ENCODE measurements around the gene VDR. TPM values are rescaled to one million over a fixed set of nuclear protein-coding genes. Genes with fewer than 3 reads are reported as not detected.

Gene VDR
- total RNA-seq, 4 donors from 2014 or later: 62.3 to 191 (median 117) TPM

DNA sequence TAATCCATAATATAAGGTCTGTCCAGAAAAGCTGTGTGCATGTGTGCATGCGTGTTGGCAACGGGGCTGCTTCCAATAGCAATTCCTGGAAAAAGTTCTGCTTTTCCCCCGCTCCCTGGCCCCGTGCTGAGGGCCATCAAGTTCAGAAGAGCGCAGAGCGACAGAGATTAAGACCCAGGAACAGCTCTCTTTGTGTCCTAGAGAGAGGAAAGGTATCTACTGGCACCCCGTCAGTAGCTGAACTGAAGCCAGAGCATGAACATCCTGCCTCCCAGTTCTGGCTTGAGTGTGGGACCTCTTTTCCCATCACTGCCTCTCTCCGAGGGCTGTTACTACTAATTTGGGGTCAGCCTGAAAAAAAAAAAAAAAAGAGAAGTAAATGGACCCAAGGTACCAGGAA is 100.6 kb downstream of the VDR start:
- intact Hi-C loops (cut with DNase I; ENCODE audit: low total_unique reads): no loop called here

GRCh38 chr12:47803191-47803875 is 101.5 kb downstream of the VDR start:
- peaks cover 72 to 93% (median 88%) of the 10 kb centered on the region in 4 donors for H3K4me1 ChIP-seq
- H3K9me3 ChIP-seq: no peaks in the 10 kb centered on the region
- no peak for DNase-seq
- no peak overlapping the region for H3K4me3 ChIP-seq
- TF ChIP-seq EP300 (IDR thresholded peaks at IDR 0.05; ENCODE audit: low read depth) (no peak), POLR2AphosphoS5 (IDR thresholded peaks at IDR 0.05) (no peak), POLR2A (IDR thresholded peaks at IDR 0.05) (no peak), CTCF (IDR thresholded peaks at IDR 0.05) (no peak)
- 60 to 81% methylated on average over 3 to 11 of the region's 12 CpGs for WGBS, 2 donors (ENCODE audit: low coverage in 1 of 2)
- no peaks in the 10 kb centered on the region for H3K36me3 ChIP-seq
- intact Hi-C loops (cut with DNase I; ENCODE audit: low total_unique reads) (no loop called here), in situ Hi-C loops (cut with MboI; ENCODE audit: low pct_ligation_motif_present in 1 of 4, low pct_unique_long_range_greater_than_20kb in 1 of 4, low sequenced_read_pairs in 3 of 4) (no loop called here)
- H3K27me3 ChIP-seq: no peaks in the 10 kb centered on the region
- peak overlapping the region; percentile 72 to 97 (median 94) for H3K27ac ChIP-seq

More for the DNA sequence above, 100.6 kb downstream of the VDR start:
- peak overlapping the region; percentile 72 to 97 (median 94) for H3K27ac ChIP-seq
- no peaks in the 10 kb centered on the region for H3K27me3 ChIP-seq
- TF ChIP-seq POLR2AphosphoS5 (IDR thresholded peaks at IDR 0.05): no peak
- no peak for TF ChIP-seq CTCF (IDR thresholded peaks at IDR 0.05)
- 71 to 80% methylated on average over 7 to 8 of the region's 8 CpGs for WGBS, 2 donors (ENCODE audit: low coverage in 1 of 2)
- H3K9me3 ChIP-seq: no peaks in the 10 kb centered on the region
- no peak overlapping the region for H3K4me3 ChIP-seq
- DNase-seq: no peak
- in situ Hi-C loops (cut with MboI; ENCODE audit: low pct_ligation_motif_present in 1 of 4, low pct_unique_long_range_greater_than_20kb in 1 of 4, low sequenced_read_pairs in 3 of 4): no loop called here
- H3K4me1 ChIP-seq: peaks cover 79 to 100% (median 94%) of the 10 kb centered on the region in 4 donors
- H3K36me3 ChIP-seq: no peaks in the 10 kb centered on the region

- Histone ChIP-seq H3K4me1 (peaks cover 62 to 82% (median 78%) of the 10 kb centered on the region in 4 donors), H3K36me3 (peaks cover 0 to 2% (median 0%) of the 10 kb centered on the region in 4 donors), H3K27me3 (no peaks in the 10 kb centered on the region), H3K27ac (peak overlapping the region; percentile 53 to 97 (median 82)), H3K4me3 (no peak overlapping the region), H3K9me3 (no peaks in the 10 kb centered on the region)
- 56% methylated on average over 5 of the region's 5 CpGs; no CpG with 5 or more reads in 1 of the 2 donors for WGBS, 2 donors (ENCODE audit: low coverage in 1 of 2)
- in situ Hi-C loops (cut with MboI; ENCODE audit: low pct_ligation_motif_present in 1 of 4, low pct_unique_long_range_greater_than_20kb in 1 of 4, low sequenced_read_pairs in 3 of 4) (no loop called here), intact Hi-C loops (cut with DNase I; ENCODE audit: low total_unique reads) (no loop called here)
- no peak for DNase-seq
- no peak for TF ChIP-seq POLR2A (IDR thresholded peaks at IDR 0.05)
- TF ChIP-seq CTCF (IDR thresholded peaks at IDR 0.05): no peak
- no peak for TF ChIP-seq POLR2AphosphoS5 (IDR thresholded peaks at IDR 0.05)
- TF ChIP-seq EP300 (IDR thresholded peaks at IDR 0.05; ENCODE audit: low read depth): no peak
These were observed 102.5 kb downstream of the VDR start for GRCh38 chr12:47802312-47802711.

DNA sequence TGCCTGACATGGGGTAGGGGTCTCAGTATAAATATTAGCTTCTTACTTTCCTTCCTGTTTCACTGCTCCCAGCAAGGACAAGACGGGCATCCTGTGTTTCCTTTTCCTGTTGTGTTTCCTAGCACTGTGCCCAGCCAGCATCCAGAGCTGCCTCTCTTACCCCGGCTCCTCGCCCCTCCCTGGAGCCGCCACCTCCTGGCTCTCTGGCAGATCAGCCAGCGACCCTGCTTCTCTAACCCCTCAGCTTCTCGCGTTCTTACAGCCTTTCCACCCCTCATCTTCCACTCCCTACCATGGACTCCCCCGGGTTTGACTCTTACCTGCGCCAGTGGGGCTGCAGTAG is 102.9 kb downstream of the VDR start:
- H3K4me1 ChIP-seq: peaks cover 58 to 78% (median 74%) of the 10 kb centered on the region in 4 donors
- H3K4me3 ChIP-seq: no peak overlapping the region

More for the DNA sequence above, 102.9 kb downstream of the VDR start:
- intact Hi-C loops (cut with DNase I; ENCODE audit: low total_unique reads) (no loop called here), in situ Hi-C loops (cut with MboI; ENCODE audit: low pct_ligation_motif_present in 1 of 4, low pct_unique_long_range_greater_than_20kb in 1 of 4, low sequenced_read_pairs in 3 of 4) (no loop called here)
- H3K27ac ChIP-seq: peak overlapping the region; percentile 53 to 97 (median 82)
- DNase-seq: no peak
- TF ChIP-seq POLR2AphosphoS5 (IDR thresholded peaks at IDR 0.05) (no peak), POLR2A (IDR thresholded peaks at IDR 0.05) (no peak), CTCF (IDR thresholded peaks at IDR 0.05) (no peak)
- WGBS, 2 donors (ENCODE audit: low coverage in 1 of 2): 75% methylated on average over 9 of the region's 9 CpGs; no CpG with 5 or more reads in 1 of the 2 donors
- H3K27me3 ChIP-seq: no peaks in the 10 kb centered on the region
- peaks cover 0 to 6% (median 0%) of the 10 kb centered on the region in 4 donors for H3K36me3 ChIP-seq
- no peaks in the 10 kb centered on the region for H3K9me3 ChIP-seq

Measured in transverse colon (tissue), 4 donors.